Cortex of kidney (tissue), 1 donor: Measurements from ENCODE around the gene SUFU.

Experiments used
- DNase-seq: peaks from one replicate; lab custom pipeline; 2025; lab: John Stamatoyannopoulos, UW

SUFU gene

GRCh38 chr10:102674566-102674965 is 170.8 kb downstream of the SUFU start:
- DNase-seq: no peak

GRCh38 chr10:102675011-102675665 is 171.4 kb downstream of the SUFU start:
- DNase-seq: no peak

- no peak for DNase-seq
Observed at GRCh38 chr10:102675666-102676533, 172.1 kb downstream of the SUFU start.

- no peak for DNase-seq
Observed at GRCh38 chr10:102676534-102677315, 173.0 kb downstream of the SUFU start.

GRCh38 chr10:102677331-102678067 is 173.7 kb downstream of the SUFU start:
- no peak for DNase-seq

GRCh38 chr10:102678068-102678400 is 174.3 kb downstream of the SUFU start:
- no peak for DNase-seq

GRCh38 chr10:102678842-102679289 is 175.1 kb downstream of the SUFU start:
- DNase-seq: no peak

GRCh38 chr10:102679596-102679995 is 175.8 kb downstream of the SUFU start:
- no peak for DNase-seq

- DNase-seq: no peak
Observed at GRCh38 chr10:102681696-102682095, 177.9 kb downstream of the SUFU start.

- no peak for DNase-seq
Observed at GRCh38 chr10:102682416-102682815, 178.6 kb downstream of the SUFU start.

GRCh38 chr10:102682981-102683380 is 179.2 kb downstream of the SUFU start:
- no peak for DNase-seq
